Islet precursor cell (in vitro differentiated cells): Measurements from ENCODE around the gene PCDHB15.

Experiments used
- DNase-seq: peaks from one replicate; pipeline ENCODE4 v3.0.0-alpha.2; 2018

PCDHB15 gene

GRCh38 chr5:141250576-141250975 is 5.4 kb downstream of the PCDHB15 start:
- no peak for DNase-seq

- no peak for DNase-seq
Observed at GRCh38 chr5:141258464-141258863, 13.3 kb downstream of the PCDHB15 start.

GRCh38 chr5:141258948-141259347 is 13.8 kb downstream of the PCDHB15 start:
- no peak for DNase-seq

GRCh38 chr5:141260458-141261237 is 15.5 kb downstream of the PCDHB15 start:
- no peak for DNase-seq

GRCh38 chr5:141261238-141261546 is 16.0 kb downstream of the PCDHB15 start:
- no peak for DNase-seq

GRCh38 chr5:141269195-141269594 is 24.0 kb downstream of the PCDHB15 start:
- DNase-seq: no peak

GRCh38 chr5:141272906-141273305 is 27.7 kb downstream of the PCDHB15 start:
- DNase-seq: no peak

GRCh38 chr5:141298376-141298775 is 53.2 kb downstream of the PCDHB15 start:
- no peak for DNase-seq
